SK-N-SH treated with all-trans-retinoic acid at 6 μM for 48 hours (cell line): ENCODE measurements around the gene MELK.

ENCODE experiments used
- BACH2 ChIP-seq: fragments of 250-450 bp; sonication (Bioruptor Pico); IDR thresholded peaks from 2 replicates; pipeline ENCODE4 v1.9.0; 2021; ENCODE audit warnings: mild to moderate bottlenecking, borderline replicate concordance
- CREB5 ChIP-seq: fragments of 250-450 bp; sonication (Bioruptor Pico); IDR thresholded peaks from 2 replicates; pipeline ENCODE4 v1.5.1; 2020; ENCODE audit warnings: low read depth, mild to moderate bottlenecking, moderate library complexity
- ZFP30 ChIP-seq: fragments of 450-650 bp; formaldehyde crosslinking; IDR thresholded peaks from 2 replicates; pipeline ENCODE4 v1.5.0; 2022; ENCODE audit warnings: mild to moderate bottlenecking, moderate library complexity
- ZNF565 ChIP-seq: fragments of 450-650 bp; formaldehyde crosslinking; conservative IDR thresholded peaks from 2 replicates; pipeline ENCODE4 v1.5.0; 2020; ENCODE audit warnings: low read depth, mild to moderate bottlenecking, moderate library complexity

- TF ChIP-seq CREB5 (CRISPR knock-in tag) = no peak
- no peak for TF ChIP-seq ZFP30 (CRISPR knock-in tag)
- TF ChIP-seq ZNF565 = no peak
- TF ChIP-seq BACH2 (CRISPR knock-in tag) = no peak
These were observed 30.3 kb upstream of the MELK start for GRCh38 chr9:36542355-36542754.
